Heart left ventricle (tissue), 13 donors: ENCODE data around the gene IL24.

Source experiments
- POLR2A ChIP-seq, 2 donors: fragments of 450-650 bp; IDR thresholded peaks; one replicate each; pipeline ENCODE4 v1.6.1; 2017; ENCODE audit warnings: antibody characterized with exemption in 2 of 2, mild to moderate bottlenecking in 2 of 2, moderate library complexity in 2 of 2
- TF ChIP-seq, protein P1 (sequence below), 12 donors: fragments of 200-600 bp; sonication (generic) in 4 of 12; IDR thresholded peaks; one replicate each; pipeline versions ENCODE4 v1.5.0 to v1.8.0; 2018 to 2022; ENCODE audit warnings: antibody characterized with exemption in 12 of 12, mild to moderate bottlenecking in 5 of 12
- donor health status: ischemic (EF 13 %, LVEDD 7.1; RV severe dilation, severe dysfunction).
- donor health status: DM: no; HTN: yes; CAD: no.
- donor health status: DM: no; HTN: no; CAD: no.
- donor health status: ischemic (EF 25% LVEDD 6.9; RV normal size, moderate dysfunction).
- donor health status: ischemic (EF 25% LVEDD 5.7; RV mildly dilated, moderate dysfunction).
- donor health status: ischemic (EF 35%, LVEDD 5.7; RV mildly dilated, moderate dysfunction).
- donor health status: nonischemic (EF 11% LVEDD 7.7; RV severe dilation, severe dysfunction).
- donor health status: DM: yes; HTN: yes; CAD: no.
- donor health status: PGD.
- donor health status: ischemic (EF 29% LVEDD 5.4; RV normal size, mild dysfunction).
- donor health status: nonischemic (EF 23%, LVEDD 6.1; RV moderate dilation, normal function).

DNA sequence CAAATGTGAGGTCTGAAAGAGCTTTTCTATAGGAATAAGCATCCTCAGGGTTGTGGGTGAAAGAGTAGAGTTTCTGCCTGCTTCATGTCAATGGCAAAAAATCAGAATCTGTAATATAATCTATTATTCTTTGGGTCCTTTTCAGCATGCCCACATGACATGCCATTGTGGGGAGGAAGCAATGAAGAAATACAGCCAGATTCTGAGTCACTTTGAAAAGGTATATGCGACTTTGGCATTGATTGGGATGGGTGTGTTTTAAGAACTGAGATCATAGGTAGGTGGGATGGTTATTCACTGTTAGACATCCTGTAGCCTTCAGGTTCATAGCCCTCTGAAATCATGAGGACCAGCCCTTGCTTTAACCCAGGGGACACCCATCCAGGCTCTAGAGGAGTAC lies 30.0 kb upstream of the IL24 start:
- TF ChIP-seq, protein P1, sequence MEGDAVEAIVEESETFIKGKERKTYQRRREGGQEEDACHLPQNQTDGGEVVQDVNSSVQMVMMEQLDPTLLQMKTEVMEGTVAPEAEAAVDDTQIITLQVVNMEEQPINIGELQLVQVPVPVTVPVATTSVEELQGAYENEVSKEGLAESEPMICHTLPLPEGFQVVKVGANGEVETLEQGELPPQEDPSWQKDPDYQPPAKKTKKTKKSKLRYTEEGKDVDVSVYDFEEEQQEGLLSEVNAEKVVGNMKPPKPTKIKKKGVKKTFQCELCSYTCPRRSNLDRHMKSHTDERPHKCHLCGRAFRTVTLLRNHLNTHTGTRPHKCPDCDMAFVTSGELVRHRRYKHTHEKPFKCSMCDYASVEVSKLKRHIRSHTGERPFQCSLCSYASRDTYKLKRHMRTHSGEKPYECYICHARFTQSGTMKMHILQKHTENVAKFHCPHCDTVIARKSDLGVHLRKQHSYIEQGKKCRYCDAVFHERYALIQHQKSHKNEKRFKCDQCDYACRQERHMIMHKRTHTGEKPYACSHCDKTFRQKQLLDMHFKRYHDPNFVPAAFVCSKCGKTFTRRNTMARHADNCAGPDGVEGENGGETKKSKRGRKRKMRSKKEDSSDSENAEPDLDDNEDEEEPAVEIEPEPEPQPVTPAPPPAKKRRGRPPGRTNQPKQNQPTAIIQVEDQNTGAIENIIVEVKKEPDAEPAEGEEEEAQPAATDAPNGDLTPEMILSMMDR (IDR thresholded peaks at IDR 0.05), result no peak
- TF ChIP-seq POLR2A (IDR thresholded peaks at IDR 0.05), result no peak
